ENCODE measurements around the gene MRPL42. TPM values are rescaled to one million over a fixed set of nuclear protein-coding genes. Genes with fewer than 3 reads are reported as not detected.

Gene MRPL42
- total RNA-seq: 10 to 100 TPM; 40.1 to 43.2 TPM
- polyA plus RNA-seq: 10 to 100 TPM; 75.7 to 92.8 TPM

- Histone ChIP-seq H3K27me3 (ENCODE audit: insufficient read depth, low read length) (no peaks in the 10 kb centered on the region), H3K36me3 (ENCODE audit: insufficient read depth, low read length) (no peaks in the 10 kb centered on the region), H3K4me1 (ENCODE audit: insufficient read depth, low read length) (peaks cover 28% of the 10 kb centered on the region), H3K27ac (ENCODE audit: low read depth, low read length) (peak within 1 kb of the TSS; percentile 82), H3K9me3 (ENCODE audit: control insufficient read depth in 1 of 2, low read length in 2 of 2) (no peaks in the 10 kb centered on the region), H3K4me3 (ENCODE audit: low read length in 2 of 2) (peak within 1 kb of the TSS; percentile 72 to 81)
- H3K36me3 Mint-ChIP-seq: peaks cover 7 to 28% of the 10 kb centered on the region in 2 donors
- DNase-seq: peak; percentile 91 to 96 (median 92)
- POLR2A ChIA-PET (ENCODE audit: partially characterized antibody): interaction anchor here (0.9 to 3.1 kb wide), 6 partner anchors 9 to 209 kb away, joined by 3 to 22 read pairs (median 4); partner anchors contain the start of genes CRADD and UBE2N
- intact Hi-C loops (cut with micrococcal nuclease): loop anchor here (1.0 kb wide), 5 partner anchors 19 to 992 kb away; partner anchors contain the start of genes CEP83 and CRADD
- peak within 1 kb of the TSS; percentile 88 to 95 (median 92) for H3K4me3 Mint-ChIP-seq
- peaks cover 0 to 1% (median 0%) of the 10 kb centered on the region in 8 donors for H3K9me3 Mint-ChIP-seq
- peak within 1 kb of the TSS; percentile 92 to 99 (median 96) for H3K27ac Mint-ChIP-seq
- CTCF ChIA-PET (ENCODE audit: partially characterized antibody): interaction anchor here (0.6 to 2.6 kb wide), 17 partner anchors 10 to 1750 kb away, joined by 3 to 13 read pairs (median 3); partner anchors contain the start of genes FGD6, UBE2N and VEZT
- H3K4me1 Mint-ChIP-seq: peaks cover 24 to 38% (median 32%) of the 10 kb centered on the region in 4 donors
- H3K27me3 Mint-ChIP-seq: no peaks in the 10 kb centered on the region
These were observed at the start of gene MRPL42 for GRCh38 chr12:93467351-93468007. Gene MRPL42 (plus strand): TSS chr12:93467514. CDS start chr12:93469286, 1,772 bp downstream.

- H3K27me3 ChIP-seq (ENCODE audit: insufficient read depth, low read length): no peaks in the 10 kb centered on the region
- H3K4me3 Mint-ChIP-seq: peak overlapping the region in 1 of 8 donors; percentile 2
- no peaks in the 10 kb centered on the region for H3K36me3 ChIP-seq (ENCODE audit: insufficient read depth, low read length)
- H3K27ac Mint-ChIP-seq: peak overlapping the region in 2 of 7 donors; percentile 5 to 25
- H3K27ac ChIP-seq (ENCODE audit: low read depth, low read length): no peak overlapping the region
- no peaks in the 10 kb centered on the region for H3K27me3 Mint-ChIP-seq
- intact Hi-C loops (cut with micrococcal nuclease): loop anchor here (2.0 kb wide), 1 partner anchor 23 kb away; the partner anchor contains the start of gene UBE2N
- ChIA-PET CTCF (ENCODE audit: partially characterized antibody) (interaction anchor here (0.6 to 5.3 kb wide), 8 partner anchors 18 to 1976 kb away, joined by 3 to 75 read pairs (median 4); no protein-coding TSS in a partner anchor), POLR2A (ENCODE audit: partially characterized antibody) (interaction anchor here (2.3 kb wide), 1 partner anchor 19 kb away, joined by 10 read pairs; no protein-coding TSS in a partner anchor)
- no peak overlapping the region for H3K4me3 ChIP-seq (ENCODE audit: low read length in 2 of 2)
- H3K36me3 Mint-ChIP-seq: peaks cover 3 to 4% of the 10 kb centered on the region in 2 donors
- peaks cover 60 to 91% (median 78%) of the 10 kb centered on the region in 4 donors for H3K4me1 Mint-ChIP-seq
- peaks cover 72% of the 10 kb centered on the region for H3K4me1 ChIP-seq (ENCODE audit: insufficient read depth, low read length)
- H3K9me3 ChIP-seq (ENCODE audit: control insufficient read depth in 1 of 2, low read length in 2 of 2): no peaks in the 10 kb centered on the region
- DNase-seq: no peak
- H3K9me3 Mint-ChIP-seq: no peaks in the 10 kb centered on the region
These were observed 49.3 kb upstream of the MRPL42 start for GRCh38 chr12:93417967-93418480.

GRCh38 chr12:93419388-93420034, 47.8 kb upstream of the MRPL42 start:
- Histone ChIP-seq H3K36me3 (ENCODE audit: insufficient read depth, low read length) (no peaks in the 10 kb centered on the region), H3K4me3 (ENCODE audit: low read length in 2 of 2) (no peak overlapping the region), H3K4me1 (ENCODE audit: insufficient read depth, low read length) (peaks cover 80% of the 10 kb centered on the region), H3K27ac (ENCODE audit: low read depth, low read length) (no peak overlapping the region), H3K9me3 (ENCODE audit: control insufficient read depth in 1 of 2, low read length in 2 of 2) (no peaks in the 10 kb centered on the region), H3K27me3 (ENCODE audit: insufficient read depth, low read length) (no peaks in the 10 kb centered on the region)
- POLR2A ChIA-PET (ENCODE audit: partially characterized antibody): interaction anchor here (1.3 to 2.3 kb wide), 4 partner anchors 12 to 490 kb away, joined by 3 to 10 read pairs (median 8); partner anchors contain the start of genes EEA1 and UBE2N
- intact Hi-C loops (cut with micrococcal nuclease): loop anchor here (1.0 to 5.0 kb wide), 6 partner anchors 21 to 683 kb away; partner anchors contain the start of genes MRPL42 and UBE2N
- H3K27ac Mint-ChIP-seq: peak overlapping the region; percentile 39 to 89 (median 76)
- no peaks in the 10 kb centered on the region for H3K9me3 Mint-ChIP-seq
- no peaks in the 10 kb centered on the region for H3K27me3 Mint-ChIP-seq
- H3K4me3 Mint-ChIP-seq: peak overlapping the region in 3 of 8 donors; percentile 8 to 21 (median 19)
- H3K36me3 Mint-ChIP-seq: peaks cover under 1 to 2% of the 10 kb centered on the region in 2 donors
- DNase-seq: peak in 4 of 5 donors; percentile 41 to 55 (median 48)
- CTCF ChIA-PET (ENCODE audit: partially characterized antibody): interaction anchor here (0.7 to 5.3 kb wide), 46 partner anchors 9 to 719 kb away, joined by 3 to 75 read pairs (median 4); partner anchors contain the start of gene MRPL42
- H3K4me1 Mint-ChIP-seq: peaks cover 62 to 93% (median 80%) of the 10 kb centered on the region in 4 donors

DNA sequence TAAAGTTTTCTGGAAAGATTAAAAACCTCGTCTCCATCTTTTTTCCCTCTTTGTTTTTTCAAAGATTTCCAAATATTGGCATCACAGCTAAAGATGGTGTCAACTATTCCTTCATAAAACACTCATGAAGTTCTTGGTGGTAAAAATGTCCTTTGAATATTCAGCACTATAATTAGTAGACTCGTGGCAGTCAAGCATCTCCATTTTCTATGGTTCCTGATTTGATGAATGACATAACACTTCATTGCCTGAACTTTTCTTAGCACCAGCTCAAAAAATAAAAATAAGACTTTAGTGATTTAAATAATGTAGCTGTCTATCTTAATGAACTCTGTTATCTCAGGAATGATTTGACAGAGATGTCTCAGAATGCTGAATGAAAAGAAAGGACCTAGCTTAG, 45.3 kb upstream of the MRPL42 start:
- Histone ChIP-seq H3K27me3 (ENCODE audit: insufficient read depth, low read length) (no peaks in the 10 kb centered on the region), H3K4me3 (ENCODE audit: low read length in 2 of 2) (no peak overlapping the region), H3K27ac (ENCODE audit: low read depth, low read length) (no peak overlapping the region), H3K36me3 (ENCODE audit: insufficient read depth, low read length) (no peaks in the 10 kb centered on the region), H3K4me1 (ENCODE audit: insufficient read depth, low read length) (peaks cover 85% of the 10 kb centered on the region), H3K9me3 (ENCODE audit: control insufficient read depth in 1 of 2, low read length in 2 of 2) (no peaks in the 10 kb centered on the region)
- POLR2A ChIA-PET (ENCODE audit: partially characterized antibody): interaction anchor here (1.6 kb wide), 2 partner anchors 14 to 20 kb away, joined by 5 to 6 read pairs; partner anchors contain the start of gene UBE2N
- H3K9me3 Mint-ChIP-seq: no peaks in the 10 kb centered on the region
- CTCF ChIA-PET (ENCODE audit: partially characterized antibody): interaction anchor here (1.0 to 5.3 kb wide), 9 partner anchors 8 to 680 kb away, joined by 3 to 75 read pairs (median 12); no protein-coding TSS in a partner anchor
- no peaks in the 10 kb centered on the region for H3K27me3 Mint-ChIP-seq
- peaks cover 65 to 93% (median 81%) of the 10 kb centered on the region in 4 donors for H3K4me1 Mint-ChIP-seq
- no peaks in the 10 kb centered on the region for H3K36me3 Mint-ChIP-seq
- H3K4me3 Mint-ChIP-seq: peak overlapping the region in 1 of 8 donors; percentile 46
- peak overlapping the region in 5 of 7 donors; percentile 11 to 85 (median 39) for H3K27ac Mint-ChIP-seq
- DNase-seq: no peak
- intact Hi-C loops (cut with micrococcal nuclease): loop anchor here (5.0 kb wide), 1 partner anchor 680 kb away; no protein-coding TSS in a partner anchor

GRCh38 chr12:93425736-93426411, 41.4 kb upstream of the MRPL42 start:
- H3K27me3 ChIP-seq (ENCODE audit: insufficient read depth, low read length): no peaks in the 10 kb centered on the region
- no peaks in the 10 kb centered on the region for H3K27me3 Mint-ChIP-seq
- intact Hi-C loops (cut with micrococcal nuclease): loop anchor here (1.0 kb wide), 1 partner anchor 10 kb away; no protein-coding TSS in a partner anchor
- H3K9me3 ChIP-seq (ENCODE audit: control insufficient read depth in 1 of 2, low read length in 2 of 2): no peaks in the 10 kb centered on the region
- no peaks in the 10 kb centered on the region for H3K9me3 Mint-ChIP-seq
- H3K36me3 ChIP-seq (ENCODE audit: insufficient read depth, low read length): no peaks in the 10 kb centered on the region
- peak overlapping the region in 7 of 8 donors; percentile 40 to 73 (median 63) for H3K4me3 Mint-ChIP-seq
- no peak overlapping the region for H3K4me3 ChIP-seq (ENCODE audit: low read length in 2 of 2)
- peak overlapping the region; percentile 17 to 85 (median 61) for H3K27ac Mint-ChIP-seq
- no peak for DNase-seq
- CTCF ChIA-PET (ENCODE audit: partially characterized antibody): interaction anchor here (0.8 to 1.4 kb wide), 7 partner anchors 11 to 675 kb away, joined by 3 to 5 read pairs (median 4); no protein-coding TSS in a partner anchor
- POLR2A ChIA-PET (ENCODE audit: partially characterized antibody): interaction anchor here (0.7 to 1.4 kb wide), 4 partner anchors 11 to 21 kb away, joined by 3 to 4 read pairs (median 4); no protein-coding TSS in a partner anchor
- peaks cover 90% of the 10 kb centered on the region for H3K4me1 ChIP-seq (ENCODE audit: insufficient read depth, low read length)
- no peaks in the 10 kb centered on the region for H3K36me3 Mint-ChIP-seq
- no peak overlapping the region for H3K27ac ChIP-seq (ENCODE audit: low read depth, low read length)
- peaks cover 67 to 94% (median 79%) of the 10 kb centered on the region in 4 donors for H3K4me1 Mint-ChIP-seq

- H3K4me3 Mint-ChIP-seq: peak overlapping the region in 7 of 8 donors; percentile 16 to 73 (median 63)
- H3K36me3 Mint-ChIP-seq: no peaks in the 10 kb centered on the region
- DNase-seq: no peak
- POLR2A ChIA-PET (ENCODE audit: partially characterized antibody): interaction anchor here (0.9 kb wide), 2 partner anchors 11 to 14 kb away, joined by 4 read pairs; no protein-coding TSS in a partner anchor
- Histone ChIP-seq H3K4me1 (ENCODE audit: insufficient read depth, low read length) (peaks cover 95% of the 10 kb centered on the region), H3K27ac (ENCODE audit: low read depth, low read length) (no peak overlapping the region), H3K27me3 (ENCODE audit: insufficient read depth, low read length) (no peaks in the 10 kb centered on the region), H3K36me3 (ENCODE audit: insufficient read depth, low read length) (no peaks in the 10 kb centered on the region), H3K4me3 (ENCODE audit: low read length in 2 of 2) (no peak overlapping the region), H3K9me3 (ENCODE audit: control insufficient read depth in 1 of 2, low read length in 2 of 2) (no peaks in the 10 kb centered on the region)
- H3K27ac Mint-ChIP-seq: peak overlapping the region; percentile 17 to 85 (median 52)
- H3K27me3 Mint-ChIP-seq: no peaks in the 10 kb centered on the region
- intact Hi-C loops (cut with micrococcal nuclease): loop anchor here (1.0 kb wide), 1 partner anchor 10 kb away; no protein-coding TSS in a partner anchor
- H3K9me3 Mint-ChIP-seq: no peaks in the 10 kb centered on the region
- peaks cover 67 to 94% (median 79%) of the 10 kb centered on the region in 4 donors for H3K4me1 Mint-ChIP-seq
- CTCF ChIA-PET (ENCODE audit: partially characterized antibody): interaction anchor here (0.7 to 3.4 kb wide), 9 partner anchors 11 to 675 kb away, joined by 3 to 10 read pairs (median 4); no protein-coding TSS in a partner anchor
These were observed 40.9 kb upstream of the MRPL42 start for GRCh38 chr12:93426412-93426805.
